ENCODE results near the gene TIAM1.

- TF ChIP-seq POLR2A (IDR thresholded peaks at IDR 0.05): no peak
- no peak for TF ChIP-seq CTCF (IDR thresholded peaks at IDR 0.05)
Observed at GRCh38 chr21:31349208-31349607, 5.1 kb upstream of the TIAM1 start.

All from lower leg skin (tissue), 3 donors.